Kidney (tissue), 14 donors: ENCODE measurements around the gene CCDC102B. TPM values are rescaled to one million over a fixed set of nuclear protein-coding genes. Genes with fewer than 3 reads are reported as not detected.

Experiments
- DNase-seq, 5 donors: peaks; one replicate each; pipeline ENCODE4 v3.0.0-alpha.2; 2013 to 2020
- FAIRE-seq: peaks from 2 replicates; lab custom pipeline; 2012; peaks lifted over from hg19 to GRCh38; lab: Jason Lieb, UNC
- H3K27ac ChIP-seq, 2 donors: one replicate each; pipeline ENCODE4 v1.7.0; 2013; ENCODE audit warnings: low read depth in 2 of 2, low read length in 2 of 2, inconsistent platforms in 1 of 2
- H3K27me3 ChIP-seq: one replicate; pipeline ENCODE4 v1.7.1; 2013; ENCODE audit warnings: low read length, inconsistent platforms; ENCODE audit not compliant: control insufficient read depth, insufficient read depth
- H3K36me3 ChIP-seq, 3 donors: one replicate each; pipeline versions ENCODE4 v1.7.0 to v1.7.1; 2013; ENCODE audit warnings: low read length in 3 of 3, control low read depth in 1 of 3, inconsistent platforms in 1 of 3; ENCODE audit not compliant: insufficient read depth in 3 of 3, control insufficient read depth in 2 of 3
- H3K4me1 ChIP-seq, 3 donors: one replicate each; pipeline versions ENCODE4 v1.7.0 to v1.7.1; 2013; ENCODE audit warnings: low read length in 3 of 3, inconsistent platforms in 1 of 3, low read depth in 1 of 3; ENCODE audit not compliant: control insufficient read depth in 2 of 3, insufficient read depth in 2 of 3
- H3K4me3 ChIP-seq, 3 donors: one replicate each; pipeline versions ENCODE4 v1.7.0 to v1.8.1; 2013; ENCODE audit warnings: low read length in 3 of 3, control low read depth in 1 of 3, inconsistent platforms in 1 of 3
- H3K9ac ChIP-seq, 3 donors: one replicate each; pipeline versions ENCODE4 v1.7.0 to v1.7.1; 2013; ENCODE audit warnings: low read length in 3 of 3, control low read depth in 1 of 3, inconsistent platforms in 1 of 3
- H3K9me3 ChIP-seq, 3 donors: one replicate each; pipeline versions ENCODE4 v1.7.0 to v1.7.1; 2013; ENCODE audit warnings: low read length in 3 of 3, control low read depth in 1 of 3, inconsistent platforms in 1 of 3; ENCODE audit not compliant: control insufficient read depth in 2 of 3, insufficient read depth in 1 of 3
- intact Hi-C: fragments of 100-400 bp; cut with DNase I; formaldehyde crosslinking; loops from one replicate; pipeline ENCODE4 v1.11.1; 2022
- polyA plus RNA-seq: library from polyadenylated mRNA; stranded (reverse); fragments of 350-450 nt; fragmentation: Illumina TruSeq; extraction: RNeasy Lipid Tissue Mini Kit (QIAGEN cat#74804); gene quantifications from one replicate; pipeline ENCODE4 v1.2.3, GENCODE V29; 2014; ENCODE audit warnings: low read depth, low replicate concordance; ENCODE audit not compliant: insufficient read depth
- total RNA-seq: library from RNA; stranded (reverse); fragmentation: NEBNext Ultra II Directional; extraction: Animal tissue kit (Norgen Biotek cat#: 25700); gene quantifications from one replicate; pipeline ENCODE4 v1.2.1, GENCODE V29; 2021
- TF ChIP-seq, protein P1 (sequence below): IDR thresholded peaks from 3 replicates; pipeline ENCODE4 v1.5.1; 2012; ENCODE audit warnings: mild to moderate bottlenecking, moderate library complexity, borderline replicate concordance; ENCODE audit not compliant: insufficient read depth; ENCODE audit errors: extremely low read depth
- donor health status: control.
- donor health status: control.
- donor health status: control.
- donor health status: control.
- donor health status: control.
- donor health status: DM: yes; HTN: yes; CAD: no.
- donor health status: Normal renal cell carcinoma (clear cell type).

Gene CCDC102B
- total and polyA plus RNA-seq, 2 donors from 2014 or later: 3.6 to 6.8 TPM

DNA sequence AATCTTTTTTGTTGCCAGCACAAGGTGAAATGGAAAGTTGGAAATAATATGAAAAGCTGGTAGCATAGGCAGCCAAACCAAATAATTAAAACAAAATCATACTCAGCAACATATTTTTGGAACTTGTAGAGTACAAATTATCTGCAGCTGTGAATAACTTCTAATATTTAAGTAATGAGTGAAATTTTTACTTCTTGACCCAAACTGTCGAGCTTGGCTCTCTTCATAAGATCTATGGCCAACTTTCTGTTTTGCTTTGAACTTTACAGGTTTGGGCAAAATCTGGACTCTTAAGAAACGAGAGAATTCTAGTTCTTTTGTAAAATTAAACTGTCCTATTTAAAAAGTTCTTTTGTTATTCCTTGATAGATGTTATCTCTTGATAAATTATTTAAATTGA is 25.6 kb upstream of the CCDC102B start:
- intact Hi-C loops: no loop called here
- Histone ChIP-seq H3K9me3 (peaks cover 0 to 7% (median 0%) of the 10 kb centered on the region in 3 donors), H3K9ac (no peak overlapping the region), H3K36me3 (no peaks in the 10 kb centered on the region), H3K4me1 (no peaks in the 10 kb centered on the region), H3K27me3 (no peaks in the 10 kb centered on the region), H3K27ac (no peak overlapping the region), H3K4me3 (no peak overlapping the region)
- FAIRE-seq (no peak), DNase-seq (no peak)
- TF ChIP-seq, protein P1, sequence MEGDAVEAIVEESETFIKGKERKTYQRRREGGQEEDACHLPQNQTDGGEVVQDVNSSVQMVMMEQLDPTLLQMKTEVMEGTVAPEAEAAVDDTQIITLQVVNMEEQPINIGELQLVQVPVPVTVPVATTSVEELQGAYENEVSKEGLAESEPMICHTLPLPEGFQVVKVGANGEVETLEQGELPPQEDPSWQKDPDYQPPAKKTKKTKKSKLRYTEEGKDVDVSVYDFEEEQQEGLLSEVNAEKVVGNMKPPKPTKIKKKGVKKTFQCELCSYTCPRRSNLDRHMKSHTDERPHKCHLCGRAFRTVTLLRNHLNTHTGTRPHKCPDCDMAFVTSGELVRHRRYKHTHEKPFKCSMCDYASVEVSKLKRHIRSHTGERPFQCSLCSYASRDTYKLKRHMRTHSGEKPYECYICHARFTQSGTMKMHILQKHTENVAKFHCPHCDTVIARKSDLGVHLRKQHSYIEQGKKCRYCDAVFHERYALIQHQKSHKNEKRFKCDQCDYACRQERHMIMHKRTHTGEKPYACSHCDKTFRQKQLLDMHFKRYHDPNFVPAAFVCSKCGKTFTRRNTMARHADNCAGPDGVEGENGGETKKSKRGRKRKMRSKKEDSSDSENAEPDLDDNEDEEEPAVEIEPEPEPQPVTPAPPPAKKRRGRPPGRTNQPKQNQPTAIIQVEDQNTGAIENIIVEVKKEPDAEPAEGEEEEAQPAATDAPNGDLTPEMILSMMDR: no peak

GRCh38 chr18:68778280-68778886 is 19.5 kb upstream of the CCDC102B start:
- Histone ChIP-seq H3K27ac (no peak overlapping the region), H3K9ac (no peak overlapping the region), H3K4me1 (no peaks in the 10 kb centered on the region), H3K36me3 (no peaks in the 10 kb centered on the region), H3K27me3 (no peaks in the 10 kb centered on the region), H3K9me3 (no peaks in the 10 kb centered on the region), H3K4me3 (no peak overlapping the region)
- TF ChIP-seq, protein P1: no peak
- intact Hi-C loops: no loop called here
- DNase-seq: no peak
- FAIRE-seq: no peak

DNA sequence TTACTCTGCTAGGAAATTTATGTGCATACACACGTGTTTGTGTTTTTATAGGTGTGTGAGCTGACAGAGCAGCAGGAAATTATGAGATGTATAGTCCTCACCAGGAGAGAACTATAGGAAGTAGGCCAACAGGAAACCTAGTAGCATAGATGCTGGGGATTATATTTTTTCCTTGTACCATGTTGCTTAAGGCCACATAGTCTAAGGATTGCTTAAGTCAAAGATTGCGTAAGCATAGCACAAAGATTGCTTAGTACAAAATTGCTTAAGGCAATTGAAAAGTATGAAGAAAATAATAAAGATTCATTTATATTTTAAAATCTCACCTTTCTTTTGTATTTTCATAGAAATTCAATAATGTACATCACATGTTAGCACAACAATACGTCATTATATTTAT is 18.7 kb upstream of the CCDC102B start:
- DNase-seq (no peak), FAIRE-seq (no peak)
- intact Hi-C loops: no loop called here
- H3K4me1 ChIP-seq: no peaks in the 10 kb centered on the region
- no peaks in the 10 kb centered on the region for H3K9me3 ChIP-seq
- H3K27me3 ChIP-seq: no peaks in the 10 kb centered on the region
- H3K9ac ChIP-seq: no peak overlapping the region
- TF ChIP-seq, protein P1: no peak
- H3K27ac ChIP-seq: no peak overlapping the region
- H3K4me3 ChIP-seq: no peak overlapping the region
- H3K36me3 ChIP-seq: no peaks in the 10 kb centered on the region
